ENCODE results near the gene MAP3K2.
A peak's percentile ranks its signal among the peaks of the same experiment; 100 is the strongest.

Gene MAP3K2

GRCh38 chr2:127387655-127388422, at the start of gene MAP3K2:
Gene MAP3K2 (minus strand): TSS chr2:127387975. CDS start chr2:127343129, 44,846 bp downstream.
- peak; percentile 26 for DNase-seq

GRCh38 chr2:127437056-127437455, 49.3 kb upstream of the MAP3K2 start:
- DNase-seq = no peak

GRCh38 chr2:127434515-127434914, 46.7 kb upstream of the MAP3K2 start:
- no peak for DNase-seq

- no peak for DNase-seq
Measured at GRCh38 chr2:127431408-127432023, 43.7 kb upstream of the MAP3K2 start.

- no peak for DNase-seq
Measured at GRCh38 chr2:127429844-127430425, 42.2 kb upstream of the MAP3K2 start.

GRCh38 chr2:127429291-127429690, 41.5 kb upstream of the MAP3K2 start:
- DNase-seq = no peak

GRCh38 chr2:127428815-127429109, 41.0 kb upstream of the MAP3K2 start:
- no peak for DNase-seq

GRCh38 chr2:127428057-127428814, 40.5 kb upstream of the MAP3K2 start:
- no peak for DNase-seq

- DNase-seq = no peak
Measured at GRCh38 chr2:127427376-127428056, 39.7 kb upstream of the MAP3K2 start.

GRCh38 chr2:127426501-127427354, 39.0 kb upstream of the MAP3K2 start:
- no peak for DNase-seq

GRCh38 chr2:127425540-127426490, 38.0 kb upstream of the MAP3K2 start:
- DNase-seq = no peak

- no peak for DNase-seq
Measured at GRCh38 chr2:127424598-127425520, 37.1 kb upstream of the MAP3K2 start.

GRCh38 chr2:127423880-127424279, 36.1 kb upstream of the MAP3K2 start:
- DNase-seq = no peak

- DNase-seq = no peak
Measured at GRCh38 chr2:127423478-127423843, 35.7 kb upstream of the MAP3K2 start.

GRCh38 chr2:127422559-127423477, 35.0 kb upstream of the MAP3K2 start:
- no peak for DNase-seq

GRCh38 chr2:127421871-127422558, 34.2 kb upstream of the MAP3K2 start:
- no peak for DNase-seq

GRCh38 chr2:127421116-127421800, 33.5 kb upstream of the MAP3K2 start:
- DNase-seq = no peak
